ENCODE results near the gene LPIN1. TPM values are rescaled to one million over a fixed set of nuclear protein-coding genes. Genes with fewer than 3 reads are reported as not detected.

LPIN1 gene
- total RNA-seq, 1 donor from 2014 or later = 43.0 TPM

GRCh38 chr2:11710632-11711353, 35.6 kb upstream of the LPIN1 start:
- Histone ChIP-seq H3K9me3 (replicated peaks) (no peaks in the 10 kb centered on the region), H3K4me1 (peaks cover 15% of the 10 kb centered on the region), H3K27ac (replicated peaks) (no peak overlapping the region), H3K36me3 (no peaks in the 10 kb centered on the region), H3K27me3 (ENCODE audit: low read depth) (no peaks in the 10 kb centered on the region), H3K4me3 (no peak overlapping the region)
- DNase-seq = no peak
- intact Hi-C loops (cut with micrococcal nuclease) = no loop called here
- TF ChIP-seq, protein P1, sequence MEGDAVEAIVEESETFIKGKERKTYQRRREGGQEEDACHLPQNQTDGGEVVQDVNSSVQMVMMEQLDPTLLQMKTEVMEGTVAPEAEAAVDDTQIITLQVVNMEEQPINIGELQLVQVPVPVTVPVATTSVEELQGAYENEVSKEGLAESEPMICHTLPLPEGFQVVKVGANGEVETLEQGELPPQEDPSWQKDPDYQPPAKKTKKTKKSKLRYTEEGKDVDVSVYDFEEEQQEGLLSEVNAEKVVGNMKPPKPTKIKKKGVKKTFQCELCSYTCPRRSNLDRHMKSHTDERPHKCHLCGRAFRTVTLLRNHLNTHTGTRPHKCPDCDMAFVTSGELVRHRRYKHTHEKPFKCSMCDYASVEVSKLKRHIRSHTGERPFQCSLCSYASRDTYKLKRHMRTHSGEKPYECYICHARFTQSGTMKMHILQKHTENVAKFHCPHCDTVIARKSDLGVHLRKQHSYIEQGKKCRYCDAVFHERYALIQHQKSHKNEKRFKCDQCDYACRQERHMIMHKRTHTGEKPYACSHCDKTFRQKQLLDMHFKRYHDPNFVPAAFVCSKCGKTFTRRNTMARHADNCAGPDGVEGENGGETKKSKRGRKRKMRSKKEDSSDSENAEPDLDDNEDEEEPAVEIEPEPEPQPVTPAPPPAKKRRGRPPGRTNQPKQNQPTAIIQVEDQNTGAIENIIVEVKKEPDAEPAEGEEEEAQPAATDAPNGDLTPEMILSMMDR (IDR thresholded peaks at IDR 0.05; ENCODE audit: borderline replicate concordance) = no peak

DNA sequence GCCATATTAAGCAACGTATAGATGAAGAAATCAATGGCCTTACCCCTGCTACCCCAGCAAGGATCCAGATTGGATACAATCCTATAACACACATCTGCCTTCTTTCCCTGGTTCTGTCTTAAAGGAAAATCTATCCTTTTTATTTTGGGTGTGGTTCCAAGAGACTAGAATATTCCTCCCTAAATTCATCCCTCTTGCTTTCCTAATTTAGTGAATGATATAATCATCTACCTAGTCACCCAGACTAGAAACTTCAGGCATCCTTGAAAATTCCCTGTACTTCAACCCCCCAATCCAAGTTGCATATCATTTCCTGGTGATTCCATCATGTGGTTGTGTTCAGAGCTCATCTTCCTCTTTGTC, 35.1 kb upstream of the LPIN1 start:
- Histone ChIP-seq H3K4me1 (peaks cover 15% of the 10 kb centered on the region), H3K9me3 (replicated peaks) (no peaks in the 10 kb centered on the region), H3K36me3 (no peaks in the 10 kb centered on the region), H3K27me3 (ENCODE audit: low read depth) (no peaks in the 10 kb centered on the region), H3K4me3 (no peak overlapping the region), H3K27ac (replicated peaks) (no peak overlapping the region)
- intact Hi-C loops (cut with micrococcal nuclease) = no loop called here
- DNase-seq = no peak
- TF ChIP-seq, protein P1 (IDR thresholded peaks at IDR 0.05; ENCODE audit: borderline replicate concordance) = no peak

DNA sequence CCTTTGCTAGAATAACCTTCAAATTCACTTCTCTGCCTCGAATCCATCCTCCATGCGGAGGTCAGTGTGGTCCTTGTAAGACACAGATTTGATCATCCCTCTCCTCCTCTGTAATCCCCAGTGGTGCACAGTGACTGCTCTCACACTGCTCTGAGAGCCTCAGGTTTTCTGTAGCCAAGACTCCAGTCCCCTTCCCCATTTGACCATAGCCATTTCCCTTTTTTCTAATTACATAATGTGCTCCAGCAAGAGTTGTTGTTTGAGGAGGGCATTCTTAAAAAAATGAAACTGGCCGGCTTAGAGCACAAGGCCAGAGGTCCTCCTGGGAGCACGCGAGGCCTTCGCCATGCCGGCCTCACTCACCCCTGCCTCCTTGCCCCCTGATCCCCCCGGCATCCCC, 34.7 kb upstream of the LPIN1 start:
- H3K27ac ChIP-seq (replicated peaks) = no peak overlapping the region
- intact Hi-C loops (cut with micrococcal nuclease) = no loop called here
- no peak overlapping the region for H3K4me3 ChIP-seq
- H3K4me1 ChIP-seq = peaks cover 15% of the 10 kb centered on the region
- no peaks in the 10 kb centered on the region for H3K36me3 ChIP-seq
- H3K27me3 ChIP-seq (ENCODE audit: low read depth) = no peaks in the 10 kb centered on the region
- DNase-seq = no peak
- TF ChIP-seq, protein P1 (IDR thresholded peaks at IDR 0.05; ENCODE audit: borderline replicate concordance) = no peak
- no peaks in the 10 kb centered on the region for H3K9me3 ChIP-seq (replicated peaks)

DNA sequence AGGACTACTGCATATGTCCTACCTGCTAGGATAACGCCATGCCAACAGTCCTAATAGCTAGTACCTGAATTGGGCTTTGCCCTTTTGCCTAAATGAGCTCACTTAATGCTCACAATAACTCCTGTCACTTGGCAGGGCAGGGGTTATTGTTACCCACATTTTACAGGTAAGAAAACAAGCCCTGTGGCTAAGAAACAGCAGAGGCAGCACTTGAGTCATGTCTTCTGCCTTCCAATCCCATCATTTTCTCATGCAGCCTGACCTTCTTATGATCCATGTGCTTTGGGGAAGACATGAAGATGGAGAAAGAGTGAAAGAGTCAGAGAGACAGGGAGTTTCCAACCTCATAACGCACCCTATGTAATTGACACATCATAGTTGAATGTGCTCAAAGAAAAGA, 33.6 kb upstream of the LPIN1 start:
- H3K27me3 ChIP-seq (ENCODE audit: low read depth) = peaks cover 10% of the 10 kb centered on the region
- no peak overlapping the region for H3K27ac ChIP-seq (replicated peaks)
- no peaks in the 10 kb centered on the region for H3K9me3 ChIP-seq (replicated peaks)
- H3K4me1 ChIP-seq = peaks cover 15% of the 10 kb centered on the region
- no peak overlapping the region for H3K4me3 ChIP-seq
- TF ChIP-seq, protein P1 (IDR thresholded peaks at IDR 0.05; ENCODE audit: borderline replicate concordance) = no peak
- no peak for DNase-seq
- no peaks in the 10 kb centered on the region for H3K36me3 ChIP-seq
- intact Hi-C loops (cut with micrococcal nuclease) = no loop called here

GRCh38 chr2:11713815-11714214, 32.6 kb upstream of the LPIN1 start:
- intact Hi-C loops (cut with micrococcal nuclease) = no loop called here
- no peaks in the 10 kb centered on the region for H3K9me3 ChIP-seq (replicated peaks)
- no peak overlapping the region for H3K27ac ChIP-seq (replicated peaks)
- H3K27me3 ChIP-seq (ENCODE audit: low read depth) = peaks cover 19% of the 10 kb centered on the region
- H3K4me1 ChIP-seq = peaks cover 15% of the 10 kb centered on the region
- DNase-seq = no peak
- no peaks in the 10 kb centered on the region for H3K36me3 ChIP-seq
- no peak overlapping the region for H3K4me3 ChIP-seq
- TF ChIP-seq, protein P1 (IDR thresholded peaks at IDR 0.05; ENCODE audit: borderline replicate concordance) = no peak

All from left ventricle myocardium inferior (tissue), 1 donor.